ENCODE data around the gene ACAA1. TPM values are rescaled to one million over a fixed set of nuclear protein-coding genes. Genes with fewer than 3 reads are reported as not detected.

Gene ACAA1
- total and polyA plus RNA-seq, 2 of the 13 experiments (the other 11 are each of a cell fraction or from before 2014, with no cell fraction given) = 60.8 to 188 TPM

GRCh38 chr3:38102444-38102814 lies 34.5 kb downstream of the ACAA1 start:
- POLR2A ChIA-PET = no interaction called here
- no peak overlapping the region for H3K27ac ChIP-seq (ENCODE audit: extremely low read length, insufficient read depth, low read length)
- no peak overlapping the region for H3K9ac ChIP-seq (ENCODE audit: insufficient read depth, low read depth, low read length)
- no peak overlapping the region for H3K4me2 ChIP-seq (ENCODE audit: low read depth, low read length)
- no TSS peak for BruUV-seq (replicated peaks)
- FAIRE-seq = no peak
- no peak for ATAC-seq
- H3K4me1 ChIP-seq (ENCODE audit: insufficient read depth, low read length) = no peaks in the 10 kb centered on the region
- no peak overlapping the region for H3K4me3 ChIP-seq (replicated peaks in 1 of 3; ENCODE audit: insufficient read depth in 1 of 3, low read depth in 2 of 3, low read length in 3 of 3)
- no peak overlapping the region for H2AFZ ChIP-seq (ENCODE audit: low read length)
- DNase-seq (ENCODE audit: low spot score) = no peak
- no peaks in the 10 kb centered on the region for H3K36me3 ChIP-seq (replicated peaks in 1 of 2; ENCODE audit: control insufficient read depth in 1 of 2, insufficient read depth in 2 of 2, low read length in 2 of 2)
- H3K27me3 ChIP-seq (ENCODE audit: control insufficient read depth in 1 of 2, insufficient read depth in 2 of 2, low read length in 2 of 2) = peaks cover 5 to 36% of the 10 kb centered on the region in 2 experiments; a peak in 3 of 5 replicates
- TF ChIP-seq MEIS1 (CRISPR knock-in tag; IDR thresholded peaks at IDR 0.05; ENCODE audit: borderline replicate concordance) (no peak), MLLT10 (CRISPR knock-in tag; IDR thresholded peaks at IDR 0.05) (no peak), ZNF501 (CRISPR knock-in tag; IDR thresholded peaks at IDR 0.05) (no peak), MAX (IDR thresholded peaks at IDR 0.05) (no peak), IKZF1 (IDR thresholded peaks at IDR 0.05) (no peak), ZNF24 (IDR thresholded peaks at IDR 0.05) (no peak), TERF1 (CRISPR knock-in tag; IDR thresholded peaks at IDR 0.05) (no peak), ZBTB3 (CRISPR knock-in tag; IDR thresholded peaks at IDR 0.05; ENCODE audit: borderline replicate concordance, low read depth) (no peak)
- H4K20me1 ChIP-seq (ENCODE audit: insufficient read depth, low read length) = no peaks in the 10 kb centered on the region
- intact Hi-C loops (cut with micrococcal nuclease; ENCODE audit: unreplicated experiment) (no loop called here), in situ Hi-C loops (cut with HindIII; ENCODE audit: extremely low pct_ligation_motif_present, low pct_unique_long_range_greater_than_20kb) (no loop called here)
- no peaks in the 10 kb centered on the region for H3K9me3 ChIP-seq (ENCODE audit: low read length)
- no peaks in the 10 kb centered on the region for H3K79me2 ChIP-seq (ENCODE audit: insufficient read depth, low read length)
- CTCF ChIA-PET (ENCODE audit: low intra/inter-chr PET ratio, low total read pairs) = no interaction called here
- 0% methylated on average over 1 of the region's 1 CpG for WGBS (ENCODE audit: low lambda C conversion rate)
